Neural cell (in vitro differentiated cells): Measurements from ENCODE around the gene ABCF2. TPM values are rescaled to one million over a fixed set of nuclear protein-coding genes. Genes with fewer than 3 reads are reported as not detected.

Source experiments
- H2AFZ ChIP-seq: fragments of 200-600, 300-800 bp; sonication (generic), shearing (Covaris generic); 2 replicates; pipeline ENCODE4 v1.6.0; 2014; ENCODE audit warnings: low read depth, mild to moderate bottlenecking, antibody characterized with exemption, low read length, moderate library complexity
- H3F3A ChIP-seq: fragments of 200-600 bp; shearing (Covaris generic); 2 replicates; pipeline ENCODE4 v1.6.1; 2016; ENCODE audit warnings: mild to moderate bottlenecking, moderate library complexity, mixed read lengths, antibody characterized with exemption, low read length; ENCODE audit not compliant: insufficient read depth, poor library complexity, severe bottlenecking
- H3K27ac ChIP-seq: fragments of 200-600, 300-800 bp; sonication (generic), shearing (Covaris generic); 2 replicates; pipeline ENCODE4 v1.5.1; 2014; ENCODE audit warnings: mild to moderate bottlenecking, low read length, moderate library complexity
- H3K27me3 ChIP-seq: fragments of 300-800, 200-600 bp; sonication (generic), shearing (Covaris generic); 2 replicates; pipeline ENCODE4 v1.6.0; 2014; ENCODE audit warnings: mild to moderate bottlenecking, low read depth, low read length, moderate library complexity; ENCODE audit not compliant: insufficient read depth
- H3K36me3 ChIP-seq: fragments of 300-800, 200-600 bp; sonication (generic), shearing (Covaris generic); 2 replicates; pipeline ENCODE4 v1.5.1; 2014; ENCODE audit warnings: mild to moderate bottlenecking, antibody characterized with exemption, low read length, moderate library complexity; ENCODE audit not compliant: insufficient read depth
- H3K4me2 ChIP-seq: fragments of 300-800, 200-600 bp; sonication (generic), shearing (Covaris generic); 2 replicates; pipeline ENCODE4 v1.6.0; 2014; ENCODE audit warnings: mild to moderate bottlenecking, low read length
- H3K4me3 ChIP-seq: fragments of 300-800, 200-600 bp; sonication (generic), shearing (Covaris generic); 2 replicates; pipeline ENCODE4 v1.5.1; 2014; ENCODE audit warnings: mild to moderate bottlenecking, low read length, moderate library complexity
- H3K79me2 ChIP-seq: fragments of 200-600 bp; shearing (Covaris generic); replicated peaks from 2 replicates; pipeline ENCODE4 v1.6.0; 2014; ENCODE audit warnings: mild to moderate bottlenecking, low read length, moderate library complexity; ENCODE audit not compliant: insufficient read depth
- H3K9ac ChIP-seq: fragments of 300-800, 200-600 bp; sonication (generic), shearing (Covaris generic); 2 replicates; pipeline ENCODE4 v1.6.1; 2016; ENCODE audit warnings: mild to moderate bottlenecking, low read length, mixed read lengths
- H3K9me2 ChIP-seq: fragments of 200-600 bp; shearing (Covaris generic); 2 replicates; pipeline ENCODE4 v1.6.1; 2016; ENCODE audit warnings: mild to moderate bottlenecking, low read length, mixed read lengths; ENCODE audit not compliant: insufficient read depth
- H3K9me3 ChIP-seq: fragments of 200-600, 300-800 bp; sonication (generic), shearing (Covaris generic); 2 replicates; pipeline ENCODE4 v1.6.1; 2016; ENCODE audit warnings: mild to moderate bottlenecking, mixed run types, low read length, moderate library complexity, mixed read lengths
- H4K20me1 ChIP-seq: fragments of 200-600 bp; shearing (Covaris generic); 2 replicates; pipeline ENCODE4 v1.6.1; 2016; ENCODE audit warnings: mild to moderate bottlenecking, mixed run types; ENCODE audit not compliant: insufficient read depth
- EP300 ChIP-seq: fragments of 450-650 bp; conservative IDR thresholded peaks from 2 replicates; pipeline ENCODE4 v1.6.1; 2014; ENCODE audit warnings: antibody characterized with exemption, mild to moderate bottlenecking, moderate library complexity; ENCODE audit not compliant: poor library complexity, severe bottlenecking
- EZH2 ChIP-seq: fragments of 200-600, 300-800 bp; shearing (Covaris generic), sonication (generic); IDR thresholded peaks from 2 replicates; pipeline ENCODE4 v1.6.1; 2014; ENCODE audit warnings: antibody characterized with exemption, low read length, borderline replicate concordance, mild to moderate bottlenecking; ENCODE audit not compliant: insufficient read depth, poor library complexity, severe bottlenecking
- MXI1 ChIP-seq: fragments of 450-650 bp; conservative IDR thresholded peaks from 2 replicates; pipeline ENCODE4 v1.6.1; 2014; ENCODE audit warnings: antibody characterized with exemption, mild to moderate bottlenecking; ENCODE audit not compliant: poor library complexity, severe bottlenecking
- POLR2AphosphoS5 ChIP-seq: IDR thresholded peaks from 2 replicates; pipeline ENCODE4 v1.6.1; 2012
- RAD21 ChIP-seq: fragments of 450-650 bp; conservative IDR thresholded peaks from 2 replicates; pipeline ENCODE4 v1.6.1; 2014; ENCODE audit warnings: antibody characterized with exemption, mild to moderate bottlenecking, moderate library complexity
- SMC3 ChIP-seq: fragments of 450-650 bp; conservative IDR thresholded peaks from 2 replicates; pipeline ENCODE4 v1.6.1; 2014; ENCODE audit warnings: antibody characterized with exemption, mild to moderate bottlenecking, moderate library complexity; ENCODE audit not compliant: poor library complexity
- TAF1 ChIP-seq: IDR thresholded peaks from 2 replicates; pipeline ENCODE4 v1.6.1; 2012; ENCODE audit warnings: low read depth
- polyA plus RNA-seq: library from polyadenylated mRNA; depleted of rRNA; stranded (reverse); fragments of >200 nt; gene quantifications from 2 replicates; pipeline ENCODE4 v1.2.3, GENCODE V29; 2014
- TF ChIP-seq, protein P1 (sequence below): fragments of 450-650 bp; IDR thresholded peaks from 2 replicates; pipeline ENCODE4 v1.5.1; 2014; ENCODE audit warnings: antibody characterized with exemption, mild to moderate bottlenecking, moderate library complexity; ENCODE audit not compliant: poor library complexity, severe bottlenecking
- TF ChIP-seq, protein P2 (sequence below): IDR thresholded peaks from 2 replicates; pipeline ENCODE4 v1.6.1; 2012; ENCODE audit warnings: borderline replicate concordance

Gene ABCF2
- polyA plus RNA-seq, 1 donor from 2014 or later, result 32.7 TPM

DNA sequence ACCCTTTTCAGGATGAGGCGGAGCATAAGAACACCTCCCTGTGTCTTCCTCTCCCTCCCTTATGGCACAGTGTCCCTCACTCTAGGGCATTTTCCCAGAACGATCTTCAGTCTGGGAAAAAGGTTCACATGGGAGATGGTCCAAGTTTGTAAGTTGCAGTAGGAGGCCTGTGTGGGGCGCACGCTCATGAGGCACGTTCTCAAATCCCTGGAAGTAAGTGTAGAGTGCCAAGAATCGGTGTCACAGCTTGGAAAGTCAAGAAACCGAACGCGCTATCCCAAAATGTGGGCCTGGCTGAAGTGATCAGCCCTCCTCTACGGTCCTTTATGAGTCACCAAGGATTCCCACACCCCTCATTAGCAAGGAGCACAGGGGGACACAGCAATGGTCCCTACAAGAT, 45.4 kb upstream of the ABCF2 start:
- Histone ChIP-seq H3K9me3 (no peaks in the 10 kb centered on the region), H3K27ac (no peak overlapping the region), H3K36me3 (no peaks in the 10 kb centered on the region), H4K20me1 (no peaks in the 10 kb centered on the region), H3K9me2 (no peaks in the 10 kb centered on the region), H3K9ac (no peak overlapping the region), H3K4me3 (no peak overlapping the region), H3F3A (no peaks in the 10 kb centered on the region), H3K27me3 (no peaks in the 10 kb centered on the region), H2AFZ (no peak overlapping the region), H3K79me2 (no peaks in the 10 kb centered on the region), H3K4me2 (no peak overlapping the region)
- TF ChIP-seq RAD21 (no peak), EZH2 (no peak)

DNA sequence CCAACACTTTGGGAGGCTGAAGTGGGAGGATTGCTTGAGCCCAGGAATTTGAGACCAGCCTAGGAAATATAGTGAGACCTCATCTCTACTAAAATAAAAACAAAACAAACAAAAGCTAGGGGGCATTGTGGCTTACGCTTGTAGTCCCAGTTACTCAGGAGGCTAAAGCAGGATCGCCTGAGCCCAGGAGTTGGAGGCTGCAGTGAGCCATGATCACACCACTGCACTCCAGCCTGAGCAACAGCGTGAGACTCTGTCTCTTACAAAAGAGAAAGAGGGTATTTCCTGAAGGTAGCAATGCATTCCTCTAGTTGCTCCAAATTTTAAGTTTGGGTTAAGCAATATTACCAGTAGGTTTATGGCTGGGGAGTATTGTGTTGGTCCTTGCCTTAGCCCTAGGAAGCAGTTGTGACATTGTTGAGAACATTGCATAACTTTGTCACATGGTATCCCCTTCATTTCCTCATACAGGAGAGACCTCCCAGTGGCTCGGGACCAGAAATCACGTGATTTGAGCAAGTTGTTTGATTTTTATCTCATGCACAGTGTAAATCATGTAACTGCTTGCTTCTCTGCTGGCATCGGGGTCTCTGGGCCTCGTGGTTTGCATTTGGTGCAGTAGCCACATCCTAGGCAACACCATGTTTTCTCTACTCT, 44.8 kb upstream of the ABCF2 start:
- no peak overlapping the region for H3K4me2 ChIP-seq
- no peaks in the 10 kb centered on the region for H3K36me3 ChIP-seq
- H3K27me3 ChIP-seq, result no peaks in the 10 kb centered on the region
- H3K9me3 ChIP-seq, result no peaks in the 10 kb centered on the region
- no peak overlapping the region for H3K4me3 ChIP-seq
- TF ChIP-seq TAF1 (no peak), RAD21 (no peak), EP300 (no peak), POLR2AphosphoS5 (no peak), SMC3 (no peak), EZH2 (no peak)
- TF ChIP-seq, protein P1, sequence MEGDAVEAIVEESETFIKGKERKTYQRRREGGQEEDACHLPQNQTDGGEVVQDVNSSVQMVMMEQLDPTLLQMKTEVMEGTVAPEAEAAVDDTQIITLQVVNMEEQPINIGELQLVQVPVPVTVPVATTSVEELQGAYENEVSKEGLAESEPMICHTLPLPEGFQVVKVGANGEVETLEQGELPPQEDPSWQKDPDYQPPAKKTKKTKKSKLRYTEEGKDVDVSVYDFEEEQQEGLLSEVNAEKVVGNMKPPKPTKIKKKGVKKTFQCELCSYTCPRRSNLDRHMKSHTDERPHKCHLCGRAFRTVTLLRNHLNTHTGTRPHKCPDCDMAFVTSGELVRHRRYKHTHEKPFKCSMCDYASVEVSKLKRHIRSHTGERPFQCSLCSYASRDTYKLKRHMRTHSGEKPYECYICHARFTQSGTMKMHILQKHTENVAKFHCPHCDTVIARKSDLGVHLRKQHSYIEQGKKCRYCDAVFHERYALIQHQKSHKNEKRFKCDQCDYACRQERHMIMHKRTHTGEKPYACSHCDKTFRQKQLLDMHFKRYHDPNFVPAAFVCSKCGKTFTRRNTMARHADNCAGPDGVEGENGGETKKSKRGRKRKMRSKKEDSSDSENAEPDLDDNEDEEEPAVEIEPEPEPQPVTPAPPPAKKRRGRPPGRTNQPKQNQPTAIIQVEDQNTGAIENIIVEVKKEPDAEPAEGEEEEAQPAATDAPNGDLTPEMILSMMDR, result no peak
- TF ChIP-seq, protein P2, sequence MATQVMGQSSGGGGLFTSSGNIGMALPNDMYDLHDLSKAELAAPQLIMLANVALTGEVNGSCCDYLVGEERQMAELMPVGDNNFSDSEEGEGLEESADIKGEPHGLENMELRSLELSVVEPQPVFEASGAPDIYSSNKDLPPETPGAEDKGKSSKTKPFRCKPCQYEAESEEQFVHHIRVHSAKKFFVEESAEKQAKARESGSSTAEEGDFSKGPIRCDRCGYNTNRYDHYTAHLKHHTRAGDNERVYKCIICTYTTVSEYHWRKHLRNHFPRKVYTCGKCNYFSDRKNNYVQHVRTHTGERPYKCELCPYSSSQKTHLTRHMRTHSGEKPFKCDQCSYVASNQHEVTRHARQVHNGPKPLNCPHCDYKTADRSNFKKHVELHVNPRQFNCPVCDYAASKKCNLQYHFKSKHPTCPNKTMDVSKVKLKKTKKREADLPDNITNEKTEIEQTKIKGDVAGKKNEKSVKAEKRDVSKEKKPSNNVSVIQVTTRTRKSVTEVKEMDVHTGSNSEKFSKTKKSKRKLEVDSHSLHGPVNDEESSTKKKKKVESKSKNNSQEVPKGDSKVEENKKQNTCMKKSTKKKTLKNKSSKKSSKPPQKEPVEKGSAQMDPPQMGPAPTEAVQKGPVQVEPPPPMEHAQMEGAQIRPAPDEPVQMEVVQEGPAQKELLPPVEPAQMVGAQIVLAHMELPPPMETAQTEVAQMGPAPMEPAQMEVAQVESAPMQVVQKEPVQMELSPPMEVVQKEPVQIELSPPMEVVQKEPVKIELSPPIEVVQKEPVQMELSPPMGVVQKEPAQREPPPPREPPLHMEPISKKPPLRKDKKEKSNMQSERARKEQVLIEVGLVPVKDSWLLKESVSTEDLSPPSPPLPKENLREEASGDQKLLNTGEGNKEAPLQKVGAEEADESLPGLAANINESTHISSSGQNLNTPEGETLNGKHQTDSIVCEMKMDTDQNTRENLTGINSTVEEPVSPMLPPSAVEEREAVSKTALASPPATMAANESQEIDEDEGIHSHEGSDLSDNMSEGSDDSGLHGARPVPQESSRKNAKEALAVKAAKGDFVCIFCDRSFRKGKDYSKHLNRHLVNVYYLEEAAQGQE, result no peak
- H3K27ac ChIP-seq, result no peak overlapping the region
- no peak overlapping the region for H3K9ac ChIP-seq
- H2AFZ ChIP-seq, result no peak overlapping the region
- H3F3A ChIP-seq, result no peaks in the 10 kb centered on the region
- H3K79me2 ChIP-seq, result no peaks in the 10 kb centered on the region
- no peaks in the 10 kb centered on the region for H4K20me1 ChIP-seq
- no peaks in the 10 kb centered on the region for H3K9me2 ChIP-seq

DNA sequence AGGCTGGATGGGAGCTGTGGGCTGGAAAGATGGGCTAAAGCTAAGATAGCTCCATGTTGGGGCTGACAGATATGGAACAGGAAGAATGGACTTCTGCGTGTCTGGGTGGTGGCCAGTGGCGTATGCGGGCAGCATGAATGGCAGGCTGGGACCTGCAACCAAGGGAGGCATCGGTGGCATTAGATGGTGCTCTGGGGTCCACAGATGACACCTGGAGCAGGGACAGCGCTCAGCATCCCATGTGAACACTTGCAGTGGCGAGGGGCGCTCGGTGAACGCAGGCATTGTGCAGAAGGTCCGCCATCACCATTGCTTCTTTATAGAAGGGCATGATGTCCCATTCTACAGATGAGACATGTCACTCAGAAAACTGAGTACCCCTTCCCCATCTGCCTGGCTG, 42.5 kb upstream of the ABCF2 start:
- H3K9ac ChIP-seq, result no peak overlapping the region
- H3K4me2 ChIP-seq, result no peak overlapping the region
- H4K20me1 ChIP-seq, result no peaks in the 10 kb centered on the region
- H3K27me3 ChIP-seq, result no peaks in the 10 kb centered on the region
- TF ChIP-seq TAF1 (no peak), MXI1 (no peak), RAD21 (no peak), EZH2 (no peak), SMC3 (no peak), POLR2AphosphoS5 (no peak), EP300 (no peak)
- TF ChIP-seq, protein P2, result no peak
- TF ChIP-seq, protein P1, result no peak
- no peaks in the 10 kb centered on the region for H3K36me3 ChIP-seq
- H3K4me3 ChIP-seq, result no peak overlapping the region
- H3K27ac ChIP-seq, result no peak overlapping the region
- no peaks in the 10 kb centered on the region for H3K9me3 ChIP-seq
- no peak overlapping the region for H2AFZ ChIP-seq
- no peaks in the 10 kb centered on the region for H3F3A ChIP-seq
- H3K79me2 ChIP-seq, result no peaks in the 10 kb centered on the region
- no peaks in the 10 kb centered on the region for H3K9me2 ChIP-seq
